ENCODE measurements around the gene RIC8A. TPM values are rescaled to one million over a fixed set of nuclear protein-coding genes. Genes with fewer than 3 reads are reported as not detected.

RIC8A gene
- total and polyA plus RNA-seq, 2 of the 13 experiments (the other 11 are each of a cell fraction or from before 2014, with no cell fraction given), result 62.1 to 63.8 TPM

GRCh38 chr11:236774-237767 is 29.6 kb downstream of the RIC8A start, which contains the start of gene PSMD13 (continued):
- TF ChIP-seq MIER3 (CRISPR knock-in tag; IDR thresholded peaks at IDR 0.05; ENCODE audit: borderline replicate concordance) (no peak), POLR2AphosphoS2 (IDR thresholded peaks at IDR 0.05; ENCODE audit: low read depth, low read length) (no peak), ZNF567 (CRISPR knock-in tag; IDR thresholded peaks at IDR 0.05; ENCODE audit: borderline replicate concordance) (peak; percentile 46; the same call in 1 of the 2 replicates), CBFB (CRISPR knock-in tag; IDR thresholded peaks at IDR 0.05) (no peak), ZNF772 (CRISPR knock-in tag; IDR thresholded peaks at IDR 0.05) (no peak), EZH2 (conservative IDR thresholded peaks at IDR 0.05; ENCODE audit: low read depth, low read length) (no peak), RXRB (CRISPR knock-in tag; IDR thresholded peaks at IDR 0.05; ENCODE audit: borderline replicate concordance) (peak; percentile 44), ZKSCAN1 (IDR thresholded peaks at IDR 0.05; ENCODE audit: low read length) (no peak), SCMH1 (CRISPR knock-in tag; IDR thresholded peaks at IDR 0.05; ENCODE audit: borderline replicate concordance) (no peak), GMEB2 (CRISPR knock-in tag; IDR thresholded peaks at IDR 0.05; ENCODE audit: low read depth) (peak; percentile 56; the same call in 1 of the 2 replicates), ZNF230 (CRISPR knock-in tag; IDR thresholded peaks at IDR 0.05) (no peak), NR2C2 (CRISPR knock-in tag; IDR thresholded peaks at IDR 0.05; ENCODE audit: borderline replicate concordance) (peak; percentile 88), HMG20A (CRISPR knock-in tag; IDR thresholded peaks at IDR 0.05; ENCODE audit: borderline replicate concordance) (no peak), FOXA1 (IDR thresholded peaks at IDR 0.05) (no peak), FOXA1 (CRISPR knock-in tag; IDR thresholded peaks at IDR 0.05) (no peak), CHCHD3 (CRISPR knock-in tag; IDR thresholded peaks at IDR 0.05) (no peak), ETV5 (CRISPR knock-in tag; IDR thresholded peaks at IDR 0.05; ENCODE audit: borderline replicate concordance) (peak; percentile 81), ZNF33A (CRISPR knock-in tag; IDR thresholded peaks at IDR 0.05; ENCODE audit: borderline replicate concordance) (no peak), TBP (CRISPR knock-in tag; IDR thresholded peaks at IDR 0.05) (no peak), GTF3A (CRISPR knock-in tag; conservative IDR thresholded peaks at IDR 0.05) (no peak)
- TF ChIP-seq, protein P1, sequence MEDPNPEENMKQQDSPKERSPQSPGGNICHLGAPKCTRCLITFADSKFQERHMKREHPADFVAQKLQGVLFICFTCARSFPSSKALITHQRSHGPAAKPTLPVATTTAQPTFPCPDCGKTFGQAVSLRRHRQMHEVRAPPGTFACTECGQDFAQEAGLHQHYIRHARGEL (CRISPR knock-in tag; IDR thresholded peaks at IDR 0.05), result no peak
- TF ChIP-seq, protein P2, sequence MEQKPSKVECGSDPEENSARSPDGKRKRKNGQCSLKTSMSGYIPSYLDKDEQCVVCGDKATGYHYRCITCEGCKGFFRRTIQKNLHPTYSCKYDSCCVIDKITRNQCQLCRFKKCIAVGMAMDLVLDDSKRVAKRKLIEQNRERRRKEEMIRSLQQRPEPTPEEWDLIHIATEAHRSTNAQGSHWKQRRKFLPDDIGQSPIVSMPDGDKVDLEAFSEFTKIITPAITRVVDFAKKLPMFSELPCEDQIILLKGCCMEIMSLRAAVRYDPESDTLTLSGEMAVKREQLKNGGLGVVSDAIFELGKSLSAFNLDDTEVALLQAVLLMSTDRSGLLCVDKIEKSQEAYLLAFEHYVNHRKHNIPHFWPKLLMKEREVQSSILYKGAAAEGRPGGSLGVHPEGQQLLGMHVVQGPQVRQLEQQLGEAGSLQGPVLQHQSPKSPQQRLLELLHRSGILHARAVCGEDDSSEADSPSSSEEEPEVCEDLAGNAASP (CRISPR knock-in tag; IDR thresholded peaks at IDR 0.05; ENCODE audit: borderline replicate concordance), result no peak
- TF ChIP-seq, protein P3, sequence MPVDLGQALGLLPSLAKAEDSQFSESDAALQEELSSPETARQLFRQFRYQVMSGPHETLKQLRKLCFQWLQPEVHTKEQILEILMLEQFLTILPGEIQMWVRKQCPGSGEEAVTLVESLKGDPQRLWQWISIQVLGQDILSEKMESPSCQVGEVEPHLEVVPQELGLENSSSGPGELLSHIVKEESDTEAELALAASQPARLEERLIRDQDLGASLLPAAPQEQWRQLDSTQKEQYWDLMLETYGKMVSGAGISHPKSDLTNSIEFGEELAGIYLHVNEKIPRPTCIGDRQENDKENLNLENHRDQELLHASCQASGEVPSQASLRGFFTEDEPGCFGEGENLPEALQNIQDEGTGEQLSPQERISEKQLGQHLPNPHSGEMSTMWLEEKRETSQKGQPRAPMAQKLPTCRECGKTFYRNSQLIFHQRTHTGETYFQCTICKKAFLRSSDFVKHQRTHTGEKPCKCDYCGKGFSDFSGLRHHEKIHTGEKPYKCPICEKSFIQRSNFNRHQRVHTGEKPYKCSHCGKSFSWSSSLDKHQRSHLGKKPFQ (CRISPR knock-in tag; IDR thresholded peaks at IDR 0.05; ENCODE audit: insufficient replicate concordance), result no peak
- TF ChIP-seq, protein P4, sequence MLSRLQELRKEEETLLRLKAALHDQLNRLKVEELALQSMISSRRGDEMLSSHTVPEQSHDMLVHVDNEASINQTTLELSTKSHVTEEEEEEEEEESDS (CRISPR knock-in tag; IDR thresholded peaks at IDR 0.05; ENCODE audit: borderline replicate concordance), result no peak
